Islet of Langerhans (tissue), 1 donor: ENCODE measurements around the gene DDX10.
"Not testable (repeated sequence)": the region's sequence is repeated elsewhere in the genome, so short reads cannot be mapped to it uniquely, and the experiment has no call there.

Source experiments
- FAIRE-seq: peaks from one replicate; lab custom pipeline; 2011; peaks lifted over from hg19 to GRCh38; lab: Jason Lieb, UNC

Gene DDX10

GRCh38 chr11:108718466-108718865 lies 53.6 kb downstream of the DDX10 start:
- no peak for FAIRE-seq

GRCh38 chr11:108724974-108725689 lies 60.3 kb downstream of the DDX10 start:
- no peak for FAIRE-seq

GRCh38 chr11:108726077-108726800 lies 61.4 kb downstream of the DDX10 start:
- no peak for FAIRE-seq

GRCh38 chr11:108727665-108728064 lies 62.8 kb downstream of the DDX10 start:
- FAIRE-seq: no peak

- FAIRE-seq: no peak
Measured at GRCh38 chr11:108729227-108729871, 64.5 kb downstream of the DDX10 start.

GRCh38 chr11:108732395-108732794 lies 67.5 kb downstream of the DDX10 start:
- FAIRE-seq: no peak

GRCh38 chr11:108733479-108734116 lies 68.7 kb downstream of the DDX10 start:
- no peak for FAIRE-seq

- peak; percentile 58 for FAIRE-seq
Measured at GRCh38 chr11:108734283-108734682, 69.4 kb downstream of the DDX10 start.

- no peak for FAIRE-seq
Measured at GRCh38 chr11:108734956-108735559, 70.2 kb downstream of the DDX10 start.

- not testable (repeated sequence) for FAIRE-seq
Measured at GRCh38 chr11:108740132-108740531, 75.3 kb downstream of the DDX10 start.

GRCh38 chr11:108743851-108744250 lies 79.0 kb downstream of the DDX10 start:
- no peak for FAIRE-seq

- no peak for FAIRE-seq
Measured at GRCh38 chr11:108748968-108749367, 84.1 kb downstream of the DDX10 start.

- FAIRE-seq: no peak
Measured at GRCh38 chr11:108751444-108751843, 86.6 kb downstream of the DDX10 start.

GRCh38 chr11:108752297-108752751 lies 87.5 kb downstream of the DDX10 start:
- no peak for FAIRE-seq

- no peak for FAIRE-seq
Measured at GRCh38 chr11:108754901-108755625, 90.2 kb downstream of the DDX10 start.

- no peak for FAIRE-seq
Measured at GRCh38 chr11:108757630-108758029, 92.8 kb downstream of the DDX10 start.

- FAIRE-seq: no peak
Measured at GRCh38 chr11:108758458-108758857, 93.6 kb downstream of the DDX10 start.

GRCh38 chr11:108766596-108767173 lies 101.8 kb downstream of the DDX10 start:
- no peak for FAIRE-seq

- FAIRE-seq: no peak
Measured at GRCh38 chr11:108768370-108768769, 103.5 kb downstream of the DDX10 start.

GRCh38 chr11:108768964-108769363 lies 104.1 kb downstream of the DDX10 start:
- no peak for FAIRE-seq

GRCh38 chr11:108774037-108774730 lies 109.3 kb downstream of the DDX10 start:
- no peak for FAIRE-seq
